Natural killer cell (primary cell): ENCODE results near the gene ROPN1B. TPM values are rescaled to one million over a fixed set of nuclear protein-coding genes. Genes with fewer than 3 reads are reported as not detected.

ENCODE experiments used
- ATAC-seq, 3 donors: fragments of 150-1000 bp in 2 of 3; fragments of 200-7000 bp in 1 of 3; cut with Tn5 transposase; 1 replicate in 1 of 3; 2 replicates in 2 of 3; pipeline ENCODE4 v1.10.0; 2021; ENCODE audit warnings: mild to moderate bottlenecking in 2 of 3, moderate library complexity in 2 of 3
- DNase-seq, 2 donors: peaks; one replicate each; pipeline versions ENCODE4 v3.0.0 to v3.0.0-alpha.2; 2013 to 2021; ENCODE audit warnings: mixed read lengths in 1 of 2
- H3K27ac ChIP-seq: one replicate; pipeline ENCODE4 v1.5.1; 2013; ENCODE audit warnings: mild to moderate bottlenecking, low read length
- H3K27me3 ChIP-seq: one replicate; pipeline ENCODE4 v1.6.1; 2013; ENCODE audit warnings: low read length; ENCODE audit not compliant: control insufficient read depth, insufficient read depth
- H3K36me3 ChIP-seq: one replicate; pipeline ENCODE4 v1.6.1; 2013; ENCODE audit warnings: low read length; ENCODE audit not compliant: control insufficient read depth, insufficient read depth
- H3K4me1 ChIP-seq: one replicate; pipeline ENCODE4 v1.6.1; 2013; ENCODE audit warnings: low read length; ENCODE audit not compliant: control insufficient read depth, insufficient read depth
- H3K4me3 ChIP-seq: one replicate; pipeline ENCODE4 v1.5.1; 2013; ENCODE audit warnings: low read length
- H3K9me3 ChIP-seq: one replicate; pipeline ENCODE4 v1.6.1; 2013; ENCODE audit warnings: low read length; ENCODE audit not compliant: control insufficient read depth, insufficient read depth
- H3K27ac Mint-ChIP-seq, 2 donors: one replicate each; pipeline ENCODE4 v1.8.0; 2022; ENCODE audit warnings: mild to moderate bottlenecking in 2 of 2, mixed read lengths in 2 of 2, moderate library complexity in 1 of 2
- H3K27me3 Mint-ChIP-seq, 2 donors: one replicate each; pipeline ENCODE4 v1.8.0; 2022; ENCODE audit warnings: low read depth in 2 of 2, mixed read lengths in 2 of 2
- H3K36me3 Mint-ChIP-seq: one replicate; pipeline ENCODE4 v1.8.0; 2022; ENCODE audit warnings: mixed read lengths
- H3K4me1 Mint-ChIP-seq, 2 donors: one replicate each; pipeline ENCODE4 v1.8.0; 2022; ENCODE audit warnings: mixed read lengths in 2 of 2
- H3K4me3 Mint-ChIP-seq: one replicate; pipeline ENCODE4 v1.8.0; 2022; ENCODE audit warnings: mild to moderate bottlenecking, moderate library complexity, mixed read lengths
- H3K9me3 Mint-ChIP-seq, 2 donors: one replicate each; pipeline ENCODE4 v1.8.0; 2022; ENCODE audit warnings: mixed read lengths in 2 of 2
- CTCF ChIP-seq: fragments of 200-600 bp; IDR thresholded peaks from one replicate; pipeline ENCODE4 v1.8.0; 2022; ENCODE audit warnings: antibody characterized with exemption
- whole genome bisulfite sequencing: methylation state at CpG from one replicate; pipeline ENCODE4 v1.1.7; 2013; ENCODE audit warnings: missing lambda C conversion rate; ENCODE audit not compliant: insufficient coverage; 5-methylcytosine and 5-hydroxymethylcytosine counted together
- intact Hi-C: fragments of 100-400 bp; cut with micrococcal nuclease; formaldehyde crosslinking; loops from one replicate; pipeline ENCODE4 v1.14.2; 2022
- total RNA-seq, 4 donors: library from RNA; stranded (reverse); fragments of 120-200 nt in 1 of 4; gene quantifications; one replicate each; pipeline versions ENCODE4 v1.2.3 to v1.2.4, GENCODE V29; 2013 to 2022

The ROPN1B gene
- total RNA-seq, 3 donors from 2014 or later (not counting 1 experiment from before 2014, with no cell fraction given) = not detected

GRCh38 chr3:126018545-126018944 lies 49.6 kb downstream of the ROPN1B start:
- no peak overlapping the region for H3K27ac ChIP-seq
- no peaks in the 10 kb centered on the region for H3K9me3 ChIP-seq
- Mint-ChIP-seq H3K36me3 (no peaks in the 10 kb centered on the region), H3K4me3 (no peak overlapping the region), H3K4me1 (no peaks in the 10 kb centered on the region), H3K9me3 (no peaks in the 10 kb centered on the region), H3K27ac (no peak overlapping the region), H3K27me3 (no peaks in the 10 kb centered on the region)
- no peaks in the 10 kb centered on the region for H3K4me1 ChIP-seq
- H3K4me3 ChIP-seq = no peak overlapping the region
- 95% methylated on average over 1 of the region's 1 CpG for WGBS
- TF ChIP-seq CTCF = no peak
- peaks cover 5% of the 10 kb centered on the region for H3K36me3 ChIP-seq
- ATAC-seq = no peak
- H3K27me3 ChIP-seq = no peaks in the 10 kb centered on the region
- intact Hi-C loops = no loop called here
- DNase-seq = no peak

- no peaks in the 10 kb centered on the region for H3K9me3 Mint-ChIP-seq
- Histone ChIP-seq H3K27me3 (no peaks in the 10 kb centered on the region), H3K36me3 (peaks cover 5% of the 10 kb centered on the region), H3K9me3 (no peaks in the 10 kb centered on the region), H3K27ac (no peak overlapping the region), H3K4me1 (no peaks in the 10 kb centered on the region), H3K4me3 (no peak overlapping the region)
- DNase-seq = no peak
- 91% methylated on average over 7 of the region's 7 CpGs for WGBS
- H3K27me3 Mint-ChIP-seq = no peaks in the 10 kb centered on the region
- ATAC-seq = no peak
- no peaks in the 10 kb centered on the region for H3K4me1 Mint-ChIP-seq
- intact Hi-C loops = no loop called here
- H3K27ac Mint-ChIP-seq = no peak overlapping the region
- H3K36me3 Mint-ChIP-seq = no peaks in the 10 kb centered on the region
- H3K4me3 Mint-ChIP-seq = no peak overlapping the region
- TF ChIP-seq CTCF = no peak
These were observed 50.0 kb downstream of the ROPN1B start for GRCh38 chr3:126018995-126019394.

- intact Hi-C loops = no loop called here
These were observed 50.7 kb downstream of the ROPN1B start for GRCh38 chr3:126019683-126020082.

More at GRCh38 chr3:126019683-126020082, 50.7 kb downstream of the ROPN1B start:
- H3K4me1 Mint-ChIP-seq = no peaks in the 10 kb centered on the region
- no peaks in the 10 kb centered on the region for H3K9me3 Mint-ChIP-seq
- H3K27ac Mint-ChIP-seq = no peak overlapping the region
- Histone ChIP-seq H3K27ac (no peak overlapping the region), H3K4me3 (no peak overlapping the region), H3K4me1 (no peaks in the 10 kb centered on the region), H3K9me3 (no peaks in the 10 kb centered on the region), H3K27me3 (no peaks in the 10 kb centered on the region), H3K36me3 (peaks cover 5% of the 10 kb centered on the region)
- ATAC-seq (no peak), DNase-seq (no peak)
- WGBS = 87% methylated on average over 5 of the region's 5 CpGs
- H3K27me3 Mint-ChIP-seq = no peaks in the 10 kb centered on the region
- no peaks in the 10 kb centered on the region for H3K36me3 Mint-ChIP-seq
- no peak for TF ChIP-seq CTCF
- no peak overlapping the region for H3K4me3 Mint-ChIP-seq
